Measurements from ENCODE around the gene COL8A2.

COL8A2 gene

GRCh38 chr1:36091141-36091540 is 33.9 kb downstream of the COL8A2 start:
- TF ChIP-seq CTCF (IDR thresholded peaks at IDR 0.05): no peak
- DNase-seq (ENCODE audit: low spot score): no peak
- no peak overlapping the region for H3K27ac ChIP-seq
- H3K4me3 ChIP-seq: no peak overlapping the region

GRCh38 chr1:36089393-36090121 is 35.5 kb downstream of the COL8A2 start:
- DNase-seq (ENCODE audit: low spot score): peak; percentile 70
- Histone ChIP-seq H3K4me3 (peak overlapping the region; percentile 95), H3K27ac (peak overlapping the region; percentile 81 to 94)
- TF ChIP-seq CTCF (IDR thresholded peaks at IDR 0.05): no peak

- peak; percentile 99 for TF ChIP-seq CTCF (IDR thresholded peaks at IDR 0.05)
- H3K27ac ChIP-seq: peak within 1 kb of the TSS; percentile 81 to 94
- H3K4me3 ChIP-seq: peak within 1 kb of the TSS; percentile 95
- DNase-seq (ENCODE audit: low spot score): peak; percentile 91
Observed at GRCh38 chr1:36088577-36089392, 36.2 kb downstream of the COL8A2 start, which contains the start of gene ADPRS. ADPRS (plus strand) TSS chr1:36088892; CDS start chr1:36088905, 13 bp downstream.

GRCh38 chr1:36088265-36088576 is 36.8 kb downstream of the COL8A2 start:
- H3K27ac ChIP-seq: peak overlapping the region; percentile 81 to 94
- peak overlapping the region; percentile 95 for H3K4me3 ChIP-seq
- DNase-seq (ENCODE audit: low spot score): no peak
- no peak for TF ChIP-seq CTCF (IDR thresholded peaks at IDR 0.05)

- Histone ChIP-seq H3K27ac (no peak overlapping the region), H3K4me3 (no peak overlapping the region)
- DNase-seq (ENCODE audit: low spot score): no peak
- TF ChIP-seq CTCF (IDR thresholded peaks at IDR 0.05): no peak
Observed at GRCh38 chr1:36087233-36088123, 37.5 kb downstream of the COL8A2 start.

DNA sequence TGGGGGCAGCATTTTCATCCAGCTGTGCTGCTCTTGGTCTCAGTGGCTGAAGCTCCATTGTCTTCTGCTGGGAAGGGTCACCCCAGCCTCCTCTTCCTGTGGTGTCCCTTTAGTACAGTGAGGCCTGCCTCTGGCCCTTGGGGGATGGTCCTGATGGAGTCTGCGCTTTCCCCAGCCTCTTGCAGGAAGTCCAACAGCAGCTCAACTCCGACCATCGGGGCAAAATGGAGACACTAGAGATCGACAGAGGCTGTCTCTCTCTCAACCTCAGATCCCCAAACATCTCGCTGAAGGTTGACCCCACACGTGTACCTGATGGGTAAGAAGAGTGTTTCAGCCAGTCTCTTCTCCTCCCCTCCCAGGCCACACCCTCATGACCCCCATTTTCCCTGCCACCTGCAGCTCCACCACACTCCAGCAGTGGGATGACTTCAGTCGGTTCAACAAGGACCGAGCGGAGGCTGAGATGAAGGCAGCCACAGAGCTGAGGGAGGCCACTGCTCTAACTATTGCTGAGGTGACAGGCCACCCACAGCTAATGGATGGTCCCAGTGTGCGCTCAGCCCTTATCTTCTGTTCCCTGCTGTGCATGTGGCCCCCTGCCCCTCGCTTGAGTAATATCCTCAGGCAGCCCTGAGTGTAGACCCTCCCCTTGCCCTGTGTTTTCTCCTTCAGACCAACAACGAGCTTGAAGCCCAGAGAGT is 38.3 kb downstream of the COL8A2 start:
- TF ChIP-seq CTCF (IDR thresholded peaks at IDR 0.05): no peak
- Histone ChIP-seq H3K4me3 (no peak overlapping the region), H3K27ac (no peak overlapping the region)

More for the DNA sequence above, 38.3 kb downstream of the COL8A2 start:
- no peak for DNase-seq (ENCODE audit: low spot score)

Data from coronary artery (tissue), 2 donors.